IMR-90 (cell line): ENCODE measurements around the gene GAD2. TPM values are rescaled to one million over a fixed set of nuclear protein-coding genes. Genes with fewer than 3 reads are reported as not detected.

Source experiments
- ATAC-seq: fragments of 200-7000 bp; cut with Tn5 transposase; 2 replicates; pipeline ENCODE4 v1.9.1; 2020; ENCODE audit warnings: low read depth, mild to moderate bottlenecking, moderate library complexity
- BruUV-seq: library from RNA; stranded (reverse); fragments of 400-500 nt; replicated peaks from 2 replicates; lab custom pipeline; 2021; lab: Mats Ljungman, UMichigan
- CTCF ChIA-PET: fragments of 300-600 bp; formaldehyde crosslinking; extraction: SDS; loops from one replicate; lab custom pipeline; 2021; ENCODE audit warnings: antibody characterized with exemption; lab: Yijun Ruan, JAX
- POLR2A ChIA-PET: fragments of 300-600 bp; sonication (Branson Sonifier 250); formaldehyde crosslinking; loops from one replicate; lab custom pipeline; 2022; ENCODE audit warnings: antibody characterized with exemption; ENCODE audit not compliant: unreplicated experiment; lab: Charles Lee
- DNase-seq: peaks from one replicate; pipeline ENCODE4 v3.0.0; 2013
- H2AFZ ChIP-seq: replicated peaks from 2 replicates; pipeline ENCODE3; 2013; ENCODE audit warnings: low read length, mild to moderate bottlenecking; ENCODE audit not compliant: poor library complexity
- H2AK5ac ChIP-seq: 2 replicates; pipeline ENCODE4 v1.6.1; 2013; ENCODE audit warnings: low read depth, low read length, inconsistent platforms
- H2AK9ac ChIP-seq: replicated peaks from 2 replicates; pipeline ENCODE3; 2013; ENCODE audit warnings: mild to moderate bottlenecking, low read depth, low read length, moderate library complexity; ENCODE audit not compliant: poor library complexity
- H2BK120ac ChIP-seq: 2 replicates; pipeline ENCODE4 v1.6.1; 2013; ENCODE audit warnings: low read depth, low read length, inconsistent platforms
- H2BK15ac ChIP-seq: 3 replicates; pipeline ENCODE4 v1.6.1; 2013; ENCODE audit warnings: low read depth, low read length, inconsistent platforms
- H2BK20ac ChIP-seq: 2 replicates; pipeline ENCODE4 v1.6.1; 2013; ENCODE audit warnings: low read depth, mild to moderate bottlenecking, inconsistent platforms, low read length, moderate library complexity
- H2BK5ac ChIP-seq: 2 replicates; pipeline ENCODE4 v1.6.1; 2013; ENCODE audit warnings: mild to moderate bottlenecking, low read depth, low read length, inconsistent platforms; ENCODE audit not compliant: poor library complexity, severe bottlenecking
- H3K14ac ChIP-seq: replicated peaks from 2 replicates; pipeline ENCODE4 v1.6.1; 2013; ENCODE audit warnings: low read depth, low read length, inconsistent platforms
- H3K18ac ChIP-seq: 2 replicates; pipeline ENCODE4 v1.6.1; 2013; ENCODE audit warnings: low read depth, low read length, control low read depth
- H3K23ac ChIP-seq: 2 replicates; pipeline ENCODE4 v1.6.1; 2013; ENCODE audit warnings: low read depth, low read length, inconsistent platforms
- H3K27ac ChIP-seq: 2 replicates; pipeline ENCODE4 v1.5.1; 2013; ENCODE audit warnings: mild to moderate bottlenecking, control low read depth, low read length; ENCODE audit not compliant: insufficient read depth
- H3K27me3 ChIP-seq: 2 replicates; pipeline ENCODE4 v1.6.1; 2013; ENCODE audit warnings: low read length; ENCODE audit not compliant: control insufficient read depth, insufficient read depth
- H3K36me3 ChIP-seq: 2 replicates; pipeline ENCODE4 v1.6.1; 2013; ENCODE audit warnings: low read length, mixed read lengths; ENCODE audit not compliant: control insufficient read depth, insufficient read depth
- H3K4ac ChIP-seq: 2 replicates; pipeline ENCODE4 v1.6.1; 2013; ENCODE audit warnings: low read depth, low read length, inconsistent platforms
- H3K4me1 ChIP-seq: 2 replicates; pipeline ENCODE4 v1.6.1; 2013; ENCODE audit warnings: low read length, mixed read lengths; ENCODE audit not compliant: control insufficient read depth, insufficient read depth
- H3K4me2 ChIP-seq: 2 replicates; pipeline ENCODE4 v1.6.1; 2013; ENCODE audit warnings: low read depth, mild to moderate bottlenecking, control low read depth, low read length, moderate library complexity
- H3K4me3 ChIP-seq: 2 replicates; pipeline ENCODE4 v1.5.1; 2013; ENCODE audit warnings: low read depth, mild to moderate bottlenecking, control low read depth, low read length, moderate library complexity; ENCODE audit not compliant: insufficient read depth
- H3K56ac ChIP-seq: 2 replicates; pipeline ENCODE4 v1.6.1; 2013; ENCODE audit warnings: low read length, inconsistent platforms; ENCODE audit not compliant: insufficient read depth; ENCODE audit errors: extremely low read depth
- H3K79me1 ChIP-seq, 2 experiments: 2 replicates each; pipeline ENCODE4 v1.6.1; 2013; ENCODE audit warnings: low read length in 2 of 2, inconsistent platforms in 1 of 2, low read depth in 1 of 2
- H3K9ac ChIP-seq: 2 replicates; pipeline ENCODE4 v1.6.1; 2013; ENCODE audit warnings: low read depth, low read length, control low read depth
- H3K9me1 ChIP-seq: 2 replicates; pipeline ENCODE4 v1.6.1; 2013; ENCODE audit warnings: low read length, inconsistent platforms; ENCODE audit not compliant: insufficient read depth
- H3K9me3 ChIP-seq: 2 replicates; pipeline ENCODE4 v1.6.1; 2013; ENCODE audit warnings: low read length; ENCODE audit not compliant: control insufficient read depth, insufficient read depth
- H4K20me1 ChIP-seq: 2 replicates; pipeline ENCODE4 v1.6.1; 2013; ENCODE audit warnings: low read length, inconsistent platforms; ENCODE audit not compliant: insufficient read depth
- H4K5ac ChIP-seq: 2 replicates; pipeline ENCODE4 v1.6.1; 2013; ENCODE audit warnings: mild to moderate bottlenecking, low read depth, low read length, control low read depth
- H4K8ac ChIP-seq, 2 experiments: 2 replicates each; pipeline ENCODE4 v1.6.1; 2013; ENCODE audit warnings: low read depth in 2 of 2, low read length in 2 of 2, control low read depth in 1 of 2, inconsistent platforms in 1 of 2
- H4K91ac ChIP-seq: 2 replicates; pipeline ENCODE4 v1.6.1; 2013; ENCODE audit warnings: low read depth, low read length, inconsistent platforms; ENCODE audit not compliant: insufficient read depth
- BHLHE40 ChIP-seq: fragments of 150-350 bp; IDR thresholded peaks from 2 replicates; pipeline ENCODE4 v1.6.1; 2016; ENCODE audit warnings: mild to moderate bottlenecking, low read depth, low read length
- CEBPB ChIP-seq: IDR thresholded peaks from 2 replicates; pipeline ENCODE4 v1.6.1; 2012; ENCODE audit warnings: low read depth, low read length, improper control_type of control experiment
- CHD1 ChIP-seq: IDR thresholded peaks from 2 replicates; pipeline ENCODE4 v1.6.1; 2012; ENCODE audit warnings: low read depth, low read length, improper control_type of control experiment
- CTCF ChIP-seq: conservative IDR thresholded peaks from 2 replicates; pipeline ENCODE4 v1.5.1; 2012; ENCODE audit warnings: mild to moderate bottlenecking, low read depth, low read length, improper control_type of control experiment
- ELK1 ChIP-seq: fragments of 150-350 bp; IDR thresholded peaks from 2 replicates; pipeline ENCODE4 v1.6.1; 2016; ENCODE audit warnings: low read depth, mild to moderate bottlenecking, low read length, moderate library complexity, borderline replicate concordance
- FOS ChIP-seq: fragments of 150-350 bp; IDR thresholded peaks from 2 replicates; pipeline ENCODE4 v1.6.1; 2016; ENCODE audit warnings: low read depth, low read length
- MAZ ChIP-seq: IDR thresholded peaks from 2 replicates; pipeline ENCODE4 v1.6.1; 2012; ENCODE audit warnings: low read depth, mild to moderate bottlenecking, low read length, improper control_type of control experiment, moderate library complexity, borderline replicate concordance
- NFE2L2 ChIP-seq: fragments of 150-350 bp; IDR thresholded peaks from 2 replicates; pipeline ENCODE4 v1.6.1; 2016; ENCODE audit warnings: low read depth, mild to moderate bottlenecking, low read length
- RAD21 ChIP-seq: IDR thresholded peaks from 2 replicates; pipeline ENCODE4 v1.6.1; 2012; ENCODE audit warnings: low read length, improper control_type of control experiment
- RCOR1 ChIP-seq: IDR thresholded peaks from 2 replicates; pipeline ENCODE4 v1.6.1; 2012; ENCODE audit warnings: mild to moderate bottlenecking, low read length, improper control_type of control experiment; ENCODE audit not compliant: insufficient replicate concordance
- RFX5 ChIP-seq: IDR thresholded peaks from 2 replicates; pipeline ENCODE4 v1.8.0; 2012; ENCODE audit warnings: low read depth, mild to moderate bottlenecking, low read length, moderate library complexity
- SMC3 ChIP-seq: fragments of 150-350 bp; IDR thresholded peaks from 2 replicates; pipeline ENCODE4 v1.6.1; 2016; ENCODE audit warnings: low read depth, mild to moderate bottlenecking, antibody characterized with exemption, low read length, moderate library complexity
- WGBS, 2 experiments: methylation state at CpG; one replicate each; pipeline versions ENCODE4 v1.1.5 to v1.1.7; 2013; ENCODE audit warnings: missing lambda C conversion rate in 2 of 2; ENCODE audit not compliant: insufficient read length in 1 of 2; ENCODE audit errors: extremely low coverage in 2 of 2; 5-methylcytosine and 5-hydroxymethylcytosine counted together
- dilution Hi-C: fragments of 300-500 bp; cut with HindIII; formaldehyde crosslinking; loops from one replicate; pipeline ENCODE4 v1.14.3; 2018; ENCODE audit warnings: low sequenced_read_pairs; ENCODE audit not compliant: unreplicated experiment
- in situ Hi-C: fragments of 300-500 bp; cut with MboI; formaldehyde crosslinking; loops from 3 replicates; pipeline ENCODE4 v1.14.3; 2019; ENCODE audit warnings: low sequenced_read_pairs, inconsistent platforms, mixed read lengths
- intact Hi-C: fragments of 100-400 bp; cut with micrococcal nuclease; formaldehyde crosslinking; loops from 2 replicates; pipeline ENCODE4 v1.10.0; 2022
- polyA plus RNA-seq, 3 experiments: library from polyadenylated mRNA; depleted of rRNA; stranded (reverse); fragments of >200 nt; gene quantifications; 2 replicates each; pipeline ENCODE4 v1.2.3, GENCODE V29; 2012; ENCODE audit warnings: low replicate concordance in 1 of 3
- total RNA-seq: library from RNA; depleted of rRNA; stranded (reverse); fragments of >200 nt; gene quantifications from 2 replicates; pipeline ENCODE4 v1.2.3, GENCODE V29; 2012
- TF ChIP-seq, protein P1 (sequence below): fragments of 150-350 bp; IDR thresholded peaks from 2 replicates; pipeline ENCODE4 v1.6.1; 2017; ENCODE audit warnings: mild to moderate bottlenecking, antibody characterized with exemption, low read length, low read depth

GAD2 gene
- total and polyA plus RNA-seq, 2 of the 4 experiments (the other 2 are of a cell fraction) = not detected

DNA sequence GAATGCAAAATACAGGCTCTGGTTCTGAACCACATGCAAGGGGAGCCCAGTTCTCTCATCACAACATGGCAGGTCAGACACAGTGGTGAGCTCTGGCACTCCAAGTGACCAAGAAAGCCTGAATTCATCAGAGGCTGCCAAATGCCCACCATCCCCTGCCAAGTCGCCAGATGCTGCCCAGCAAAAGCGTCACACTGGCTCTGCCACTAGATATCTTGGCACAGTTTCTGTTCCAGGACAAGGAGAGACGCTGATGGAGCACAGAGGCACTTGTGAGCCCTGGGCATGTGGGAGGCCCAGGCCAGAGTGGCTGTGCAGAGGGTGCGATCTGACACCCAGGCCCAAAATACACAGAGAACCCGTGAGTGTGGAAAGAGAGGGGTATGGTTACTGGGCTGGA is 57.8 kb downstream of the GAD2 start:
- Histone ChIP-seq H2AFZ (no peak overlapping the region), H3K56ac (no peak overlapping the region), H3K23ac (no peak overlapping the region), H3K4me2 (no peak overlapping the region), H2BK20ac (no peak overlapping the region), H3K14ac (no peak overlapping the region), H3K4me1 (no peaks in the 10 kb centered on the region), H3K9ac (no peak overlapping the region), H3K36me3 (no peaks in the 10 kb centered on the region), H2BK15ac (no peak overlapping the region), H3K9me1 (no peaks in the 10 kb centered on the region), H3K27ac (no peak overlapping the region), H4K91ac (no peak overlapping the region), H2AK5ac (no peak overlapping the region), H4K20me1 (no peaks in the 10 kb centered on the region), H3K27me3 (no peaks in the 10 kb centered on the region), H3K18ac (no peak overlapping the region), H2AK9ac (no peak overlapping the region), H2BK5ac (no peak overlapping the region), H4K5ac (no peak overlapping the region), H3K79me1 (no peaks in the 10 kb centered on the region), H3K4ac (no peak overlapping the region), H4K8ac (no peak overlapping the region), H3K9me3 (peaks cover 22% of the 10 kb centered on the region), H3K4me3 (no peak overlapping the region), H2BK120ac (no peak overlapping the region)
- no TSS peak for BruUV-seq
- in situ Hi-C loops = no loop called here
- ChIA-PET CTCF (no interaction called here), POLR2A (no interaction called here)
- intact Hi-C loops = no loop called here
- DNase-seq (no peak), ATAC-seq (no peak)
- 23% methylated on average over 3 of the region's 5 CpGs; no CpG with 5 or more reads in 1 of the 2 experiments for WGBS, 2 experiments
- dilution Hi-C loops = no loop called here
- TF ChIP-seq SMC3 (no peak), ELK1 (no peak), MAZ (no peak), CTCF (no peak), CHD1 (no peak), RFX5 (no peak), FOS (no peak), BHLHE40 (no peak), CEBPB (no peak), RCOR1 (no peak), RAD21 (no peak), NFE2L2 (no peak)
- TF ChIP-seq, protein P1, sequence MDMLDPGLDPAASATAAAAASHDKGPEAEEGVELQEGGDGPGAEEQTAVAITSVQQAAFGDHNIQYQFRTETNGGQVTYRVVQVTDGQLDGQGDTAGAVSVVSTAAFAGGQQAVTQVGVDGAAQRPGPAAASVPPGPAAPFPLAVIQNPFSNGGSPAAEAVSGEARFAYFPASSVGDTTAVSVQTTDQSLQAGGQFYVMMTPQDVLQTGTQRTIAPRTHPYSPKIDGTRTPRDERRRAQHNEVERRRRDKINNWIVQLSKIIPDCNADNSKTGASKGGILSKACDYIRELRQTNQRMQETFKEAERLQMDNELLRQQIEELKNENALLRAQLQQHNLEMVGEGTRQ = no peak
